GM12801 (cell line): ENCODE measurements around the gene ASAP2.

Experiments
- TF ChIP-seq, protein P1 (sequence below): IDR thresholded peaks from one replicate; pipeline ENCODE4 v1.5.1; 2011; ENCODE audit warnings: control low read depth; ENCODE audit not compliant: insufficient read length; ENCODE audit errors: extremely low read depth

The ASAP2 gene

DNA sequence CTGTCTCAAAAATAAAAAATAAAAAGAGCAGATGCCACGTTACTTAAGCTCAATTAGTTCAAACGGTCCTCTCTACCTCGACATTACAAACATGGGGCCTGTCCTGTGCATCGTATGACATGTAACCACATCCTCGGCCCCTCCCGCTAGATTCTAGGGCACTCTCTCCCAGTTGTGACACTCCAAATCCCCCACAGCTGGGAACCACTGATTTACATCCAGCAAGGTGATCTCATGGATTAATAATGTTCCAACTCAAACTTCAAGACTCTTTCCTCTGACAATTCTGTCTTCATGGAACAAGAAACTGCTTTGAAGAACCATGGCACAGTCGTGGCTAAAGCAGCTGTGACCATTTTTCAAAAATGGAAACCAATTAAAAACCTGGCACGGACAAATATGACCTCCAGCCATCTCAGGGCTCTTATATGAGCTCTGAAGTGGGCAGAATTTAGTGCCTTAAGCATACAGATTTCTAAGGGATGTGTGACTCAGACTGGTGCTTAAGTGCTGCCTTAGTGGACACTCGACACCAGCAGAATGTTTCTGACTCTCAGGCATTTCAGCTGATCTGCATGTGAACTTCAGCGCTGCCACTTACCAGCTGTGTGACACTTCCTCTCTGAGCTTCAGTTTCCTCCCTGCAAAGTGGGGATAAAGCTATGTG, 31.7 kb upstream of the ASAP2 start:
- TF ChIP-seq, protein P1, sequence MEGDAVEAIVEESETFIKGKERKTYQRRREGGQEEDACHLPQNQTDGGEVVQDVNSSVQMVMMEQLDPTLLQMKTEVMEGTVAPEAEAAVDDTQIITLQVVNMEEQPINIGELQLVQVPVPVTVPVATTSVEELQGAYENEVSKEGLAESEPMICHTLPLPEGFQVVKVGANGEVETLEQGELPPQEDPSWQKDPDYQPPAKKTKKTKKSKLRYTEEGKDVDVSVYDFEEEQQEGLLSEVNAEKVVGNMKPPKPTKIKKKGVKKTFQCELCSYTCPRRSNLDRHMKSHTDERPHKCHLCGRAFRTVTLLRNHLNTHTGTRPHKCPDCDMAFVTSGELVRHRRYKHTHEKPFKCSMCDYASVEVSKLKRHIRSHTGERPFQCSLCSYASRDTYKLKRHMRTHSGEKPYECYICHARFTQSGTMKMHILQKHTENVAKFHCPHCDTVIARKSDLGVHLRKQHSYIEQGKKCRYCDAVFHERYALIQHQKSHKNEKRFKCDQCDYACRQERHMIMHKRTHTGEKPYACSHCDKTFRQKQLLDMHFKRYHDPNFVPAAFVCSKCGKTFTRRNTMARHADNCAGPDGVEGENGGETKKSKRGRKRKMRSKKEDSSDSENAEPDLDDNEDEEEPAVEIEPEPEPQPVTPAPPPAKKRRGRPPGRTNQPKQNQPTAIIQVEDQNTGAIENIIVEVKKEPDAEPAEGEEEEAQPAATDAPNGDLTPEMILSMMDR = no peak

DNA sequence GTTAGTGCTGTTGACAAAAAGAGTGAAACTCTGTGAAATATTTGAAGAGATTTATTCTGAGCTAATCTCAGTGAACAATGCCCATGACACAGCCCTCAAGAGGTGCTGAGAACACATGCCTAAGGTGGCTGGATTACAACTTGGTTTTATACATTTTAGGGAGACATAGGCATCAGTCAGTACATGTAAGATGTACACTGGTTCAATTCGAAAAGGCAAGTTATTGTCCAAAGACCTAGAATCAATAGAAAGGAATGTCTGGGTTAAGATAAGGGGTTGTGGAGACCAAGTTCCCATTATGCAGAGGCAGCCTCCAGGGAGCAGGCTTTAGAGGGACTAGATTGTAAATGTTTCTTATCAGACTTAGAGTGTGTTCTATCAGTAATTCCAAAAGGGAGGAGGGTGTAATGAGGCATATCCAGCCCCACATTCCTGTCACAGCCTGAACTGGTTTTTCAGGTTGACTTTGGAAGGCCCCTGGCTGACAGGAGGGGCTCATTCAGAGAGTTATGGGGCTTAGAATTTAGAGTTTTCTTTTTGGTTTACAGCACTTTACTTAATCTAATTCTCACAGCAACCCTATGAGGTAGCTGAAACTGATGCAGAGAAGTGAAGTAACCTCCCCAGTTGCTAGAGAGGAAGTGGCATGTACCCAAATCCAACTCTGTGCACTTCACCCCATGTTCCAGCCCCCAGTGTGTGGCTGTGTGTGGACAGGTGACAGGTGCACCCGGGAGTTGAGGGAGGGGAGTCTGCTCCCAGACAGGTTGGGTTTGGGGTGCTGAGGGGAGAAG, 28.3 kb upstream of the ASAP2 start:
- TF ChIP-seq, protein P1 = no peak

DNA sequence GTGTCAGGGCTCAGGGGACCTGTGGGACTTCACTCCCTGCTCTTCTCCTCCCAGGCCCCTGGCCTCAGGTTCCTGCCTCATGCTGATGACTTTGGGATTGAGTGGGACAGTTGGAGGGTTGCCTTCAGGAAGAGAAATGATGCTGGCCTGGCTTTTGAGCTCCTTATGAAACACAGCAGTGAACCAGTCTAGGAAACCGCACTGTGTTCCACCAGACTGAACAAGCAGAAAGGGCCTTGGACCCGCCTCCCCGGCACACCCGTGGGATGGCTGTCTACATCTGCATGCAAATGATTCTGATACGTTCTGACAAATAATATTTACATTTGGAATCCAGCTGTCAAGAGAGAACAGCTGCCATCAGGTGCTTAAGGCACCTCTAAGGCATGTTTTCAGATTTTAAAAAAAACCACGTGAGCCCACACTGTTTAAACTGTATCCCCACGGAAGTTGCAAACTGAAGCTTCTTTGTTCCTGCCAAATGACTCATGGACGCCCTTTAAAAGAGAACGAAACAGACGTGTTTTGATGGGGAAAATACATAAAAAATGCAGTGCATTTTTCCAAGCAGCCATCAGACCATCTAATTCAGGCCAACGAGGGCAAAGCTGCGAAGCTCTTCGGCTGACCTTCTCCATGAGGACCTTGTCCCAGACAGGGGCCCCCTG, 27.6 kb upstream of the ASAP2 start:
- TF ChIP-seq, protein P1 = no peak

DNA sequence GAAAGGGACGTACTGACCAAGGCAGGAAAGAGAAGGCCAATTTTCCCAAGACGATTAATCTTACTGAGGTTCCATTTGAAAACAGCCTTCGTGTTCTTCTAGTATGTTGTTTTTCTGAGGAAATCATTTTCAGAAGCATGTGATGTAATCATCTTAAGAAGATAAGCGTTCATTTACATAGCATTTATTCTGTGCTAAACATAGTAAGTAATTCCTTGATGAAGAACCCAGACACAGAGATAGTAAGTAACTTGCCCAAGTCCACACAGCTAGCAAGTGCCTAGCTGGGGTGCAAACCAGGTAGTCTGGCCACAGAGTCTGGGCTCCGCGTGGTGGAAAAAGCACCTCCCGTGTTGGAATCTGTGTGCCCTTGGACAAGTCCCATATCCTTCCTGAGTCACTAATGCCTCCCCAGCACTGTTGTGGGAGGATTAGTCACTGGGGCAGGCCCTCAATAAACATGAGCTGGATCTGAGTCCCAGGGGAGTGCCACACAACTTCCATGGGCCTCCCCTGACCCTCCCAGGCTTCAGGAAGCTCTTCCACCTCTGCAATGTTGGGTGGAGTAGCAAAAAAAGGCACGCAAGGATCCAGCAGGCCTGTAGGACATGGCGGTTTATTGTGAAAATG, 26.9 kb upstream of the ASAP2 start:
- TF ChIP-seq, protein P1 = no peak

DNA sequence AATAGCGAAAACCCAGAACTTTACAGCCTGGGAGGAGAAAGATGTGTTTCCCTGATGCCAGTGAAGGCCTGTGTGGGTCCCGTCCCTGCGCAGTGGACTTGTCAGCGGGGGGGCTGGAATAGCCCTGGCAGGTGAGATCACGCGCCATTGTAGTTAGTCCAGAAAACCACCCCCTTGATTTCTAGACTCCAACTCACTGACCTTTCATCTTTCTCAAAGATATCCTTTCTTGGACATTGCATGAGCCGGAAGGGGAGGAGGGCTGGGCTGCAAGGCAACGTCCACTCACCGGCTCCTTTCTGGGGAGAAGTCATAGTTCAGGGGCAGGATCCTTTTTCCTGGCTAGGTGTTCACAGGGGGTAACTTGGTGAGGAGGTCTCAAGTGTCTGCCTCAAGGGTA, 22.3 kb upstream of the ASAP2 start:
- TF ChIP-seq, protein P1 = no peak

DNA sequence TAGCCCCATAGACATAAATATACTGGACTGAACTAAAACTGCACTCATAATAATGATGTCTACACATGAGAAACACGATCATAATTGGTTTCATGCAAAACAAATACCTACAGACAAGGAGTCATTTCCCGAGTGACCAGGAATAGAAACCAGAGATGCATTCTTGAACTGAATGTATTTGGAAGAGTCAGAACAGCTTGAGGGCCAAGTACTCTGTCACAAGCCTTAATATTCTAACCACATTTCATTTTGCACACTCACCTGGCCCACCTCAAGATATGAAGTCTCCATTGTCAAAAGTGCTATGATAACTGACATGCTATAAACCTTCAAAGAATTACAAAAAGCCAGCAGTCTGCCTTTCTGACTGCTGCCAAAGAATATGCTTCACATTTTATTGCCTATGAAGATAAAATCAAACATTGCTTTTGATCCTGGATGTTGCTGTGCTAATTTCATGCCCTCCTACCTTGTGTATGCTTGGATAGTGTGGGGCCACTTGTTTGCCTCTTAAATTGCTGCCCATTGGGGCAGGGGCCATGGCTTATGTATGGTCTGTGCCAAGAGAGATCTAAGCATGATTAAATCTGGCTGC, 18.9 kb upstream of the ASAP2 start:
- TF ChIP-seq, protein P1 = no peak

DNA sequence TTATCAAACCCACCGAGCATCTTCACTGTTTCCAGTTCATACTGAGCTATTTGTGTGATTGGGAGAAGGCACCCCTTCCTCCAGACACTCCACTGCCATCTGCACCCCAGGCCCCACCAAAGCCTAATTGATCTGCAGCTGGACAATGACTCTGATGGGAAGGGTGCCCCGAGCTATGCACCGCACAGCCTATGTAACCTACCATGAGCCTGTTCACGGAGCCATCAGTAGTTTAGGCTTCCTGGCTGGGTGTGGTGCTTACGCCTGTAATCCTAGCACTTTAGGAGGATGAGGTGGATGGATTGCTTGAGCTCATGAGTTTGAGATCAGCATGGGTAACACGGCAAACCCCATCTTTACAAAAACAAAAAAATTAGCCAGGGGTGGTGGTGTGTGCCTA, 17.8 kb upstream of the ASAP2 start:
- TF ChIP-seq, protein P1 = no peak
